OCI-LY1 (cell line): Measurements from ENCODE around the gene MICALL2.

ENCODE experiments used
- H2AFZ ChIP-seq: fragments of 200-600 bp; sonication (generic), shearing (Covaris generic); 2 replicates; pipeline ENCODE4 v1.6.0; 2014; ENCODE audit warnings: antibody characterized with exemption, mild to moderate bottlenecking, low read length
- H3F3A ChIP-seq: fragments of 200-600 bp; sonication (generic), shearing (Covaris generic); 2 replicates; pipeline ENCODE4 v1.6.0; 2014; ENCODE audit warnings: mild to moderate bottlenecking, antibody characterized with exemption, low read length, moderate library complexity; ENCODE audit not compliant: insufficient read depth
- H3K27ac ChIP-seq: fragments of 200-600 bp; sonication (generic); 2 replicates; pipeline ENCODE4 v1.5.1; 2014; ENCODE audit warnings: low read length, mixed run types, mild to moderate bottlenecking, low read depth; ENCODE audit not compliant: poor library complexity, severe bottlenecking
- H3K27me3 ChIP-seq: fragments of 200-600 bp; sonication (generic); 2 replicates; pipeline ENCODE4 v1.6.0; 2014; ENCODE audit warnings: antibody characterized with exemption, mild to moderate bottlenecking, low read length, moderate library complexity; ENCODE audit not compliant: insufficient read depth
- H3K36me3 ChIP-seq: fragments of 200-600 bp; sonication (generic); 2 replicates; pipeline ENCODE4 v1.6.1; 2014; ENCODE audit warnings: mild to moderate bottlenecking, antibody characterized with exemption, low read length, moderate library complexity, mixed read lengths; ENCODE audit not compliant: insufficient read depth
- H3K4me1 ChIP-seq: fragments of 200-600 bp; sonication (generic); 2 replicates; pipeline ENCODE4 v1.5.1; 2014; ENCODE audit warnings: mild to moderate bottlenecking, low read length, moderate library complexity; ENCODE audit not compliant: insufficient read depth, severe bottlenecking
- H3K4me2 ChIP-seq: fragments of 200-600 bp; sonication (generic), shearing (Covaris generic); 2 replicates; pipeline ENCODE4 v1.6.1; 2014; ENCODE audit warnings: low read length
- H3K4me3 ChIP-seq: fragments of 200-600 bp; sonication (generic); 2 replicates; pipeline ENCODE4 v1.5.1; 2014; ENCODE audit warnings: low read length, low read depth, mild to moderate bottlenecking, mixed read lengths; ENCODE audit not compliant: poor library complexity, severe bottlenecking
- H3K79me2 ChIP-seq: fragments of 200-600 bp; shearing (Covaris generic); 2 replicates; pipeline ENCODE4 v1.6.1; 2016; ENCODE audit warnings: mixed run types, low read length, mixed read lengths; ENCODE audit not compliant: insufficient read depth
- H3K9ac ChIP-seq: fragments of 200-600 bp; sonication (generic), shearing (Covaris generic); 2 replicates; pipeline ENCODE4 v1.6.1; 2014; ENCODE audit warnings: mild to moderate bottlenecking, low read length, mixed read lengths
- H3K9me2 ChIP-seq: fragments of 200-600 bp; sonication (generic), shearing (Covaris generic); 2 replicates; pipeline ENCODE4 v1.6.1; 2014; ENCODE audit warnings: low read depth, mild to moderate bottlenecking, low read length, mixed read lengths
- H3K9me3 ChIP-seq: fragments of 200-600 bp; shearing (Covaris generic); 2 replicates; pipeline ENCODE4 v1.6.1; 2014; ENCODE audit warnings: low read length, mixed read lengths
- H4K20me1 ChIP-seq: fragments of 200-600 bp; sonication (generic), shearing (Covaris generic); 2 replicates; pipeline ENCODE4 v1.6.0; 2016; ENCODE audit warnings: mild to moderate bottlenecking, low read length; ENCODE audit not compliant: insufficient read depth
- EZH2 ChIP-seq: fragments of 200-600 bp; sonication (generic), shearing (Covaris generic); IDR thresholded peaks from 2 replicates; pipeline ENCODE4 v1.8.0; 2017; ENCODE audit warnings: borderline replicate concordance, mixed run types, mild to moderate bottlenecking, antibody characterized with exemption, low read length, moderate library complexity, mixed read lengths
- TF ChIP-seq, protein P1 (sequence below): fragments of 200-600 bp; sonication (generic), shearing (Covaris generic); IDR thresholded peaks from 2 replicates; pipeline ENCODE4 v1.5.1; 2017; ENCODE audit warnings: mild to moderate bottlenecking, antibody characterized with exemption, low read length, moderate library complexity, mixed read lengths

MICALL2 gene

DNA sequence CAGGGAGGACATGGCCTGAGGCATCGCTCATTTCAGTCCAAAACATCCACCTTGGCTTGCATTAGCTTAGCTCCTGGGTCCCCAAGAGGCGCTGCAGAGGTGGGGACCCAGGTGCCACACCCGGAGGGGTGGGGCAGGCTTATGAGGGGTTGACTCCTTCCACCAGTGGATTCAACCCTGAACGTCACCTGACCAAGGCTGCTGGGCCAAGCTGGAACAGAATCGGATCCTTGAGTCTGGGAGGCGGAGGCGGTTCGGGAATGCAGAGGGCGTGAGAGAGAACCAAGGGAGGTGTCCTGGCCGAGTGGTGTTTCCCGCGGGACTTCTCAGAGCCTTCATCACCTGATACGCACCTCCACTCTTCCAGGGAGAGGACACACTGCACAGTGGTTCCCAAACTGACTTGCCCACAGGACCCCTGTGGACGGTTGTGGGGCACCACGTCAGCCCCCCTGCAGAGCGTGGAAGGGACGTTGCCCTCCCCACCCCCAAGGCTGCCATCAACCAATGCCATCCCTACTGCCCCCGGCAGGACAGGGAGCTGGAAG, 4.5 kb upstream of the MICALL2 start:
- Histone ChIP-seq H3K9me2 (no peaks in the 10 kb centered on the region), H3K9ac (no peak overlapping the region), H3K27ac (no peak overlapping the region), H4K20me1 (no peaks in the 10 kb centered on the region), H3K36me3 (no peaks in the 10 kb centered on the region; the same call in 1 of the 2 replicates), H3K4me2 (no peak overlapping the region), H3K9me3 (no peaks in the 10 kb centered on the region), H3K27me3 (no peaks in the 10 kb centered on the region), H3K4me1 (no peaks in the 10 kb centered on the region), H2AFZ (no peak overlapping the region), H3F3A (no peaks in the 10 kb centered on the region), H3K4me3 (no peak overlapping the region), H3K79me2 (no peaks in the 10 kb centered on the region)
- TF ChIP-seq EZH2, result no peak
- TF ChIP-seq, protein P1, sequence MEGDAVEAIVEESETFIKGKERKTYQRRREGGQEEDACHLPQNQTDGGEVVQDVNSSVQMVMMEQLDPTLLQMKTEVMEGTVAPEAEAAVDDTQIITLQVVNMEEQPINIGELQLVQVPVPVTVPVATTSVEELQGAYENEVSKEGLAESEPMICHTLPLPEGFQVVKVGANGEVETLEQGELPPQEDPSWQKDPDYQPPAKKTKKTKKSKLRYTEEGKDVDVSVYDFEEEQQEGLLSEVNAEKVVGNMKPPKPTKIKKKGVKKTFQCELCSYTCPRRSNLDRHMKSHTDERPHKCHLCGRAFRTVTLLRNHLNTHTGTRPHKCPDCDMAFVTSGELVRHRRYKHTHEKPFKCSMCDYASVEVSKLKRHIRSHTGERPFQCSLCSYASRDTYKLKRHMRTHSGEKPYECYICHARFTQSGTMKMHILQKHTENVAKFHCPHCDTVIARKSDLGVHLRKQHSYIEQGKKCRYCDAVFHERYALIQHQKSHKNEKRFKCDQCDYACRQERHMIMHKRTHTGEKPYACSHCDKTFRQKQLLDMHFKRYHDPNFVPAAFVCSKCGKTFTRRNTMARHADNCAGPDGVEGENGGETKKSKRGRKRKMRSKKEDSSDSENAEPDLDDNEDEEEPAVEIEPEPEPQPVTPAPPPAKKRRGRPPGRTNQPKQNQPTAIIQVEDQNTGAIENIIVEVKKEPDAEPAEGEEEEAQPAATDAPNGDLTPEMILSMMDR, result no peak

- no peak for TF ChIP-seq EZH2
- TF ChIP-seq, protein P1, result no peak
- Histone ChIP-seq H3K27ac (no peak overlapping the region), H3K36me3 (no peaks in the 10 kb centered on the region), H3K4me1 (no peaks in the 10 kb centered on the region), H2AFZ (no peak overlapping the region), H3F3A (no peaks in the 10 kb centered on the region), H3K4me3 (no peak overlapping the region), H3K79me2 (no peaks in the 10 kb centered on the region), H3K27me3 (no peaks in the 10 kb centered on the region), H3K9me2 (no peaks in the 10 kb centered on the region), H3K9ac (no peak overlapping the region), H4K20me1 (no peaks in the 10 kb centered on the region), H3K4me2 (no peak overlapping the region), H3K9me3 (no peaks in the 10 kb centered on the region)
These were observed 2.5 kb upstream of the MICALL2 start for GRCh38 chr7:1461646-1462375.

DNA sequence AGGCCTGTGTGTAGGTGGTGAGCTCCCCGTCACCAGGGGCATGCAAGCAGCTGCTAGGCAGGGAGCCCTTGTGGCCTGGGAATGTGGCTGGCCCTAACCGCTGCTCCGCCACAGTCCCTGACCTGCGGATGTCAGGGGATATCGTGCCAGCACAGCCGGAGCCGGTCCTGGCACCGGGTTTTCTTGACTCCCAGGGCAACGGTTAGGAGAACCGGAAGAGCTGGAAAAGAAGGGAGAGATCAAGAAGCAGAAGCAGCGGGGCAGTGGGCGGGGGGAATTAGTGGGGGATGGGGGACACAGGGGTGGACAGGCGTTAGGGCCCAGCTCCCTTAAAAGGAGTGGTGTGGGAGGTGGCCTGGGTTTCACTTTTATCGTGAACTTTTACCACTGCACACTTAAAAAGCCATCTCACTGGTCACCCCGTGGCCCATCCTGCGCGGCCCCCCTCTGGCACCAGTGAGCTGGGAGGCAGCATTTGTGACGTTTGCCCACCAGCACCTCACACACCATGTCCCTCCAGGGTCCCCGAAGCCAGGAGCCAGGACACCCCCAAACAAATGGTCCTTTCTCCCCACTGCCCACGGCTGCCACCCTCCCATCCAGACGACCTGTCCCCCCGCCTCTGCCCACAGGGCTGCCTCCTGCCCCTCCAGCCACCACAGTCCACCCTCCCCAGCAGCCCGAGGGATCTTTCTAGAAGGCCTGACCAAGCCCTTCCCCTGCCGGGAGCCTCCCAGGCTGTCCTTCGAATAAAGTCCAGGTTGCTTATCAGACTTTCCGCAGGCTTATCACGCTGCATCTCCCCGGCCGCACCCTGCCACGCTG, 1.8 kb upstream of the MICALL2 start:
- Histone ChIP-seq H3K27ac (no peak overlapping the region), H3K9me3 (no peaks in the 10 kb centered on the region), H3K9me2 (no peaks in the 10 kb centered on the region), H3K36me3 (no peaks in the 10 kb centered on the region), H3K4me3 (no peak overlapping the region), H3K4me2 (no peak overlapping the region), H3K4me1 (no peaks in the 10 kb centered on the region), H3K9ac (no peak overlapping the region), H4K20me1 (no peaks in the 10 kb centered on the region), H3K27me3 (no peaks in the 10 kb centered on the region), H2AFZ (no peak overlapping the region), H3K79me2 (no peaks in the 10 kb centered on the region), H3F3A (no peaks in the 10 kb centered on the region)
- no peak for TF ChIP-seq EZH2
- TF ChIP-seq, protein P1, result no peak
